SK-N-SH treated with all-trans-retinoic acid at 6 μM for 48 hours (cell line): Measurements from ENCODE around the gene MT1M.

Experiments
- ATAC-seq: fragments of 200-7000 bp; cut with Tn5 transposase; 3 replicates; pipeline ENCODE4 v1.9.1; 2020; ENCODE audit warnings: mild to moderate bottlenecking, moderate library complexity
- ARNTL ChIP-seq: fragments of 450-650 bp; formaldehyde crosslinking; IDR thresholded peaks from 2 replicates; pipeline ENCODE4 v1.5.0; 2020; ENCODE audit warnings: low read depth, mild to moderate bottlenecking, moderate library complexity, borderline replicate concordance
- BACH2 ChIP-seq: fragments of 250-450 bp; sonication (Bioruptor Pico); IDR thresholded peaks from 2 replicates; pipeline ENCODE4 v1.9.0; 2021; ENCODE audit warnings: mild to moderate bottlenecking, borderline replicate concordance
- CSRNP3 ChIP-seq: fragments of 250-450 bp; sonication (Bioruptor Pico); IDR thresholded peaks from 2 replicates; pipeline ENCODE4 v1.5.1; 2021; ENCODE audit warnings: mild to moderate bottlenecking, moderate library complexity
- ESRRG ChIP-seq: fragments of 250-450 bp; sonication (Bioruptor Pico); IDR thresholded peaks from 2 replicates; pipeline ENCODE4 v1.6.1; 2021; ENCODE audit warnings: mild to moderate bottlenecking
- GLIS3 ChIP-seq: fragments of 250-450 bp; sonication (Bioruptor Pico); IDR thresholded peaks from 2 replicates; pipeline ENCODE4 v1.5.0; 2020; ENCODE audit warnings: mild to moderate bottlenecking, moderate library complexity
- ISL1 ChIP-seq: fragments of 250-450 bp; sonication (Bioruptor Pico); IDR thresholded peaks from 2 replicates; pipeline ENCODE4 v2.1.2; 2022; ENCODE audit warnings: mild to moderate bottlenecking, moderate library complexity
- OSR1 ChIP-seq: fragments of 250-450 bp; sonication (Bioruptor Pico); IDR thresholded peaks from 2 replicates; pipeline ENCODE4 v1.8.0; 2022; ENCODE audit warnings: moderate library complexity, mild to moderate bottlenecking, inconsistent platforms
- PPARA ChIP-seq: fragments of 250-450 bp; sonication (Bioruptor Pico); IDR thresholded peaks from 2 replicates; pipeline ENCODE4 v1.5.0; 2020; ENCODE audit warnings: mild to moderate bottlenecking, borderline replicate concordance
- RARB ChIP-seq: fragments of 250-450 bp; sonication (Bioruptor Pico); IDR thresholded peaks from 2 replicates; pipeline ENCODE4 v1.8.0; 2021; ENCODE audit warnings: mild to moderate bottlenecking, moderate library complexity
- SNAI2 ChIP-seq: fragments of 250-450 bp; sonication (Bioruptor Pico); IDR thresholded peaks from 2 replicates; pipeline ENCODE4 v1.5.0; 2020; ENCODE audit warnings: mild to moderate bottlenecking, moderate library complexity
- TCF4 ChIP-seq: fragments of 250-450 bp; sonication (Bioruptor Pico); IDR thresholded peaks from 2 replicates; pipeline ENCODE4 v1.8.0; 2021; ENCODE audit warnings: mild to moderate bottlenecking, moderate library complexity, borderline replicate concordance
- TOX ChIP-seq: fragments of 250-450 bp; sonication (Bioruptor Pico); IDR thresholded peaks from 2 replicates; pipeline ENCODE4 v1.8.0; 2021; ENCODE audit warnings: mild to moderate bottlenecking, moderate library complexity, borderline replicate concordance
- ZC3H10 ChIP-seq: fragments of 250-450 bp; sonication (Bioruptor Pico); IDR thresholded peaks from 2 replicates; pipeline ENCODE4 v1.5.1; 2021; ENCODE audit warnings: mild to moderate bottlenecking, moderate library complexity
- ZFP3 ChIP-seq: fragments of 250-450 bp; sonication (Bioruptor Pico); IDR thresholded peaks from 2 replicates; pipeline ENCODE4 v1.5.0; 2020; ENCODE audit warnings: mild to moderate bottlenecking, moderate library complexity
- ZFP30 ChIP-seq: fragments of 450-650 bp; formaldehyde crosslinking; IDR thresholded peaks from 2 replicates; pipeline ENCODE4 v1.5.0; 2022; ENCODE audit warnings: mild to moderate bottlenecking, moderate library complexity
- ZNF565 ChIP-seq: fragments of 450-650 bp; formaldehyde crosslinking; conservative IDR thresholded peaks from 2 replicates; pipeline ENCODE4 v1.5.0; 2020; ENCODE audit warnings: low read depth, mild to moderate bottlenecking, moderate library complexity
- ZNF70 ChIP-seq: fragments of 450-650 bp; formaldehyde crosslinking; IDR thresholded peaks from 2 replicates; pipeline ENCODE4 v1.5.0; 2020; ENCODE audit warnings: mild to moderate bottlenecking, moderate library complexity
- ZNF8 ChIP-seq: fragments of 450-650 bp; formaldehyde crosslinking; IDR thresholded peaks from 2 replicates; pipeline ENCODE4 v1.5.0; 2020; ENCODE audit warnings: mild to moderate bottlenecking, moderate library complexity
- TF ChIP-seq, protein P1 (sequence below): fragments of 250-450 bp; sonication (Bioruptor Pico); IDR thresholded peaks from 2 replicates; pipeline ENCODE4 v1.8.0; 2021; ENCODE audit warnings: low read depth, mild to moderate bottlenecking, moderate library complexity, borderline replicate concordance
- TF ChIP-seq, protein P2 (sequence below): fragments of 250-450 bp; sonication (Bioruptor Pico); IDR thresholded peaks from 2 replicates; pipeline ENCODE4 v1.8.0; 2020; ENCODE audit warnings: mild to moderate bottlenecking, moderate library complexity, borderline replicate concordance
- TF ChIP-seq, protein P3 (sequence below): fragments of 250-450 bp; sonication (Bioruptor Pico); IDR thresholded peaks from 2 replicates; pipeline ENCODE4 v1.5.1; 2020; ENCODE audit warnings: low read depth, mild to moderate bottlenecking, moderate library complexity
- TF ChIP-seq, protein P4 (sequence below): fragments of 250-450 bp; sonication (Bioruptor Pico); IDR thresholded peaks from 2 replicates; pipeline ENCODE4 v1.5.0; 2020; ENCODE audit warnings: mild to moderate bottlenecking, moderate library complexity

Gene MT1M

DNA sequence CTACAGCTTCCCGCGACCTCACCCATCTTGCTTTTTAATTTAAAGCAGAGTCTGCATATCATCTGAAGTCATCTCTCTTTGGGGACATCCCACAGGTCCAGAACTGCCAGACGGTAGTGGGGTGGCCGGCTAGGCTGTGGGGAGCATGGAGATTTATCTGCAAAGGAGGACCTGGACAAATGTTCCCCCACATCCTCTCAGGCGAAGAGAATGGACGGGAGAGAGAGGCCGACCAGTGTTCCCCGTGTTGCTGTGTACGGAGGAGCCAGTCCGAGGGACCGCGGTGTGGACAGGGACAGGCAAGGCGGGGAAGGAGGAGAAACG is 665 bp upstream of the MT1M start:
- TF ChIP-seq ESRRG (CRISPR knock-in tag) (no peak), OSR1 (CRISPR knock-in tag) (no peak), BACH2 (CRISPR knock-in tag) (no peak), TCF4 (CRISPR knock-in tag) (no peak), ARNTL (CRISPR knock-in tag) (no peak), SNAI2 (CRISPR knock-in tag) (no peak), ZNF70 (CRISPR knock-in tag) (no peak), ZC3H10 (no peak), TOX (CRISPR knock-in tag) (no peak), ZNF565 (CRISPR knock-in tag) (no peak), ISL1 (CRISPR knock-in tag) (no peak), GLIS3 (no peak)
- TF ChIP-seq, protein P1, sequence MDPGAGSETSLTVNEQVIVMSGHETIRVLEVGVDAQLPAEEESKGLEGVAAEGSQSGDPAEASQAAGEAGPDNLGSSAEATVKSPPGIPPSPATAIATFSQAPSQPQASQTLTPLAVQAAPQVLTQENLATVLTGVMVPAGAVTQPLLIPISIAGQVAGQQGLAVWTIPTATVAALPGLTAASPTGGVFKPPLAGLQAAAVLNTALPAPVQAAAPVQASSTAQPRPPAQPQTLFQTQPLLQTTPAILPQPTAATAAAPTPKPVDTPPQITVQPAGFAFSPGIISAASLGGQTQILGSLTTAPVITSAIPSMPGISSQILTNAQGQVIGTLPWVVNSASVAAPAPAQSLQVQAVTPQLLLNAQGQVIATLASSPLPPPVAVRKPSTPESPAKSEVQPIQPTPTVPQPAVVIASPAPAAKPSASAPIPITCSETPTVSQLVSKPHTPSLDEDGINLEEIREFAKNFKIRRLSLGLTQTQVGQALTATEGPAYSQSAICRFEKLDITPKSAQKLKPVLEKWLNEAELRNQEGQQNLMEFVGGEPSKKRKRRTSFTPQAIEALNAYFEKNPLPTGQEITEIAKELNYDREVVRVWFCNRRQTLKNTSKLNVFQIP (CRISPR knock-in tag) = no peak
- ATAC-seq = no peak

DNA sequence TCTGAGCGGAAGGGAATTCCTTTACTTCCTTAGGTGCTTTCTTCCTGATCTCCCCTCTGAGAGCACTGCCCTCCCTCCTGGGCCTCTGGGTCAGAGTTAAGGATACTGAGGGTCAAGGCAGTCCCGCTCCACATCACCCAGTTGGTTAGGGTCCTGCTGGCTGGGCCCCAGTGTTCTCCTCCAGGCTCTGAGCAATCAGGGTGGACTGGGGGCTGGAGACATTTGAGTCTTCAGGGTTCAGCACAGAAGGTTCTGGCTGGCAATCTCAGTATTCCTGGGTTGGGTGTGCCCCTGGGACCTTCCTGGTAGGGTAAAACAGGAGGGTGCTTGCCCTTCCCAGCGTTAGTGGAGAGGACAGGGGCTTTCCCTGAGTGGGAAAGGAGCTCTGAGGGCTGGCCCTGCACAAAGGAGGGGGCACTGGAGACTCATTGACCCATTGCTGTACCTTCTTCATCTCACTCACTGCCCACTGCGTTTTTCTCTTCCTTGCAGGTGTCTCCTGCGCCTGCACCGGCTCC is 448 bp downstream of the MT1M start:
- no peak for TF ChIP-seq GLIS3
- TF ChIP-seq, protein P2, sequence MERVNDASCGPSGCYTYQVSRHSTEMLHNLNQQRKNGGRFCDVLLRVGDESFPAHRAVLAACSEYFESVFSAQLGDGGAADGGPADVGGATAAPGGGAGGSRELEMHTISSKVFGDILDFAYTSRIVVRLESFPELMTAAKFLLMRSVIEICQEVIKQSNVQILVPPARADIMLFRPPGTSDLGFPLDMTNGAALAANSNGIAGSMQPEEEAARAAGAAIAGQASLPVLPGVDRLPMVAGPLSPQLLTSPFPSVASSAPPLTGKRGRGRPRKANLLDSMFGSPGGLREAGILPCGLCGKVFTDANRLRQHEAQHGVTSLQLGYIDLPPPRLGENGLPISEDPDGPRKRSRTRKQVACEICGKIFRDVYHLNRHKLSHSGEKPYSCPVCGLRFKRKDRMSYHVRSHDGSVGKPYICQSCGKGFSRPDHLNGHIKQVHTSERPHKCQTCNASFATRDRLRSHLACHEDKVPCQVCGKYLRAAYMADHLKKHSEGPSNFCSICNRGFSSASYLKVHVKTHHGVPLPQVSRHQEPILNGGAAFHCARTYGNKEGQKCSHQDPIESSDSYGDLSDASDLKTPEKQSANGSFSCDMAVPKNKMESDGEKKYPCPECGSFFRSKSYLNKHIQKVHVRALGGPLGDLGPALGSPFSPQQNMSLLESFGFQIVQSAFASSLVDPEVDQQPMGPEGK (CRISPR knock-in tag) = no peak
- TF ChIP-seq ZNF8 (CRISPR knock-in tag) = no peak
- TF ChIP-seq ZNF70 (CRISPR knock-in tag) = no peak
- TF ChIP-seq ZFP30 (CRISPR knock-in tag) = no peak
- TF ChIP-seq, protein P3, sequence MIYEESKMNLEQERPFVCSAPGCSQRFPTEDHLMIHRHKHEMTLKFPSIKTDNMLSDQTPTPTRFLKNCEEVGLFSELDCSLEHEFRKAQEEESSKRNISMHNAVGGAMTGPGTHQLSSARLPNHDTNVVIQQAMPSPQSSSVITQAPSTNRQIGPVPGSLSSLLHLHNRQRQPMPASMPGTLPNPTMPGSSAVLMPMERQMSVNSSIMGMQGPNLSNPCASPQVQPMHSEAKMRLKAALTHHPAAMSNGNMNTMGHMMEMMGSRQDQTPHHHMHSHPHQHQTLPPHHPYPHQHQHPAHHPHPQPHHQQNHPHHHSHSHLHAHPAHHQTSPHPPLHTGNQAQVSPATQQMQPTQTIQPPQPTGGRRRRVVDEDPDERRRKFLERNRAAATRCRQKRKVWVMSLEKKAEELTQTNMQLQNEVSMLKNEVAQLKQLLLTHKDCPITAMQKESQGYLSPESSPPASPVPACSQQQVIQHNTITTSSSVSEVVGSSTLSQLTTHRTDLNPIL (CRISPR knock-in tag) = no peak
- no peak for TF ChIP-seq RARB
- TF ChIP-seq PPARA (CRISPR knock-in tag) = no peak
- TF ChIP-seq OSR1 (CRISPR knock-in tag) = no peak
- no peak for TF ChIP-seq SNAI2 (CRISPR knock-in tag)
- no peak for TF ChIP-seq BACH2 (CRISPR knock-in tag)
- TF ChIP-seq ZFP3 (CRISPR knock-in tag) = no peak
- TF ChIP-seq ISL1 (CRISPR knock-in tag) = no peak
- TF ChIP-seq, protein P1 (CRISPR knock-in tag) = no peak
- no peak for TF ChIP-seq ESRRG (CRISPR knock-in tag)
- TF ChIP-seq, protein P4, sequence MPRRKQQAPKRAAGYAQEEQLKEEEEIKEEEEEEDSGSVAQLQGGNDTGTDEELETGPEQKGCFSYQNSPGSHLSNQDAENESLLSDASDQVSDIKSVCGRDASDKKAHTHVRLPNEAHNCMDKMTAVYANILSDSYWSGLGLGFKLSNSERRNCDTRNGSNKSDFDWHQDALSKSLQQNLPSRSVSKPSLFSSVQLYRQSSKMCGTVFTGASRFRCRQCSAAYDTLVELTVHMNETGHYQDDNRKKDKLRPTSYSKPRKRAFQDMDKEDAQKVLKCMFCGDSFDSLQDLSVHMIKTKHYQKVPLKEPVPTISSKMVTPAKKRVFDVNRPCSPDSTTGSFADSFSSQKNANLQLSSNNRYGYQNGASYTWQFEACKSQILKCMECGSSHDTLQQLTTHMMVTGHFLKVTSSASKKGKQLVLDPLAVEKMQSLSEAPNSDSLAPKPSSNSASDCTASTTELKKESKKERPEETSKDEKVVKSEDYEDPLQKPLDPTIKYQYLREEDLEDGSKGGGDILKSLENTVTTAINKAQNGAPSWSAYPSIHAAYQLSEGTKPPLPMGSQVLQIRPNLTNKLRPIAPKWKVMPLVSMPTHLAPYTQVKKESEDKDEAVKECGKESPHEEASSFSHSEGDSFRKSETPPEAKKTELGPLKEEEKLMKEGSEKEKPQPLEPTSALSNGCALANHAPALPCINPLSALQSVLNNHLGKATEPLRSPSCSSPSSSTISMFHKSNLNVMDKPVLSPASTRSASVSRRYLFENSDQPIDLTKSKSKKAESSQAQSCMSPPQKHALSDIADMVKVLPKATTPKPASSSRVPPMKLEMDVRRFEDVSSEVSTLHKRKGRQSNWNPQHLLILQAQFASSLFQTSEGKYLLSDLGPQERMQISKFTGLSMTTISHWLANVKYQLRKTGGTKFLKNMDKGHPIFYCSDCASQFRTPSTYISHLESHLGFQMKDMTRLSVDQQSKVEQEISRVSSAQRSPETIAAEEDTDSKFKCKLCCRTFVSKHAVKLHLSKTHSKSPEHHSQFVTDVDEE = no peak
- TF ChIP-seq ZC3H10 = no peak
- no peak for TF ChIP-seq ARNTL (CRISPR knock-in tag)
- no peak for ATAC-seq

- TF ChIP-seq BACH2 (CRISPR knock-in tag) (no peak), CSRNP3 (no peak), ZNF8 (CRISPR knock-in tag) (no peak), ISL1 (CRISPR knock-in tag) (no peak), SNAI2 (CRISPR knock-in tag) (no peak), ESRRG (CRISPR knock-in tag) (no peak)
- TF ChIP-seq, protein P1 (CRISPR knock-in tag) = no peak
- TF ChIP-seq, protein P3 (CRISPR knock-in tag) = no peak
Measured at GRCh38 chr16:56633535-56633934, 1.1 kb downstream of the MT1M start.

More at GRCh38 chr16:56633535-56633934, 1.1 kb downstream of the MT1M start:
- ATAC-seq = no peak
